SK-N-SH (cell line): Measurements from ENCODE around the gene SLC37A1. TPM values are rescaled to one million over a fixed set of nuclear protein-coding genes. Genes with fewer than 3 reads are reported as not detected.

Experiments used
- CTCF ChIA-PET: fragments of 300-600, 350-600 bp; formaldehyde crosslinking; extraction: SDS; loops from one replicate; lab custom pipeline; 2021; lab: Yijun Ruan, JAX
- POLR2A ChIA-PET: fragments of 350-600 bp; sonication (Branson Sonifier 250); formaldehyde crosslinking; extraction: SDS; loops from one replicate; lab custom pipeline; 2020; ENCODE audit warnings: antibody characterized with exemption, inconsistent platforms; lab: Yijun Ruan, JAX
- DNase-seq: peaks from one replicate; pipeline ENCODE4 v3.0.0; 2012
- H2AFZ ChIP-seq: fragments of 200-600 bp; sonication (generic); 2 replicates; pipeline ENCODE4 v1.8.1; 2016; ENCODE audit warnings: antibody characterized with exemption, mild to moderate bottlenecking, low read depth
- H3F3A ChIP-seq: fragments of 200-600 bp; sonication (generic); replicated peaks from 2 replicates; pipeline ENCODE3; 2016; ENCODE audit warnings: antibody characterized with exemption, mild to moderate bottlenecking; ENCODE audit not compliant: insufficient read depth
- H3K27ac ChIP-seq, 2 experiments: fragments of 200-500 bp in 1 of 2; fragments of 200-600 bp in 1 of 2; sonication (Bioruptor generic) in 1 of 2; sonication (generic), shearing (Covaris generic) in 1 of 2; 2 replicates each; pipeline versions ENCODE4 v1.5.1 to v1.6.1; 2014 to 2016; ENCODE audit warnings: low read depth in 2 of 2, inconsistent platforms in 1 of 2, low read length in 1 of 2, mild to moderate bottlenecking in 1 of 2, mixed read lengths in 1 of 2
- H3K27me3 ChIP-seq: fragments of 200-600 bp; sonication (generic), shearing (Covaris generic); 2 replicates; pipeline ENCODE4 v1.6.1; 2016; ENCODE audit warnings: mixed run types; ENCODE audit not compliant: insufficient read depth
- H3K36me3 ChIP-seq, 2 experiments: fragments of 200-500 bp in 1 of 2; fragments of 200-600 bp in 1 of 2; sonication (Bioruptor generic) in 1 of 2; sonication (generic) in 1 of 2; replicated peaks in 1 of 2; 2 replicates each; pipeline versions ENCODE3 to v1.5.1; 2014 to 2016; ENCODE audit warnings: low read length in 1 of 2, mild to moderate bottlenecking in 1 of 2; ENCODE audit not compliant: insufficient read depth in 2 of 2, control insufficient read depth in 1 of 2
- H3K4me1 ChIP-seq, 2 experiments: fragments of 200-500 bp in 1 of 2; fragments of 200-600 bp in 1 of 2; sonication (Bioruptor generic) in 1 of 2; sonication (generic), shearing (Covaris generic) in 1 of 2; 2 replicates each; pipeline versions ENCODE4 v1.5.1 to v1.6.1; 2014 to 2016; ENCODE audit warnings: low read depth in 1 of 2, low read length in 1 of 2, mixed run types in 1 of 2; ENCODE audit not compliant: insufficient read depth in 2 of 2, control insufficient read depth in 1 of 2
- H3K4me2 ChIP-seq: fragments of 200-600 bp; sonication (generic), shearing (Covaris generic); 2 replicates; pipeline ENCODE4 v1.6.1; 2017; ENCODE audit warnings: mixed run types
- H3K4me3 ChIP-seq, 2 experiments: fragments of 200-500 bp in 1 of 2; fragments of 200-600 bp in 1 of 2; sonication (Bioruptor generic) in 1 of 2; sonication (generic), shearing (Covaris generic) in 1 of 2; 2 replicates each; pipeline versions ENCODE4 v1.5.1 to v1.8.1; 2014 to 2016; ENCODE audit warnings: low read depth in 2 of 2, inconsistent platforms in 1 of 2, low read length in 1 of 2, mild to moderate bottlenecking in 1 of 2, mixed read lengths in 1 of 2, moderate library complexity in 1 of 2
- H3K79me2 ChIP-seq: fragments of 200-600 bp; sonication (generic); 2 replicates; pipeline ENCODE4 v1.8.1; 2017; ENCODE audit warnings: mild to moderate bottlenecking; ENCODE audit not compliant: insufficient read depth
- H3K9ac ChIP-seq: fragments of 200-600 bp; sonication (generic); 2 replicates; pipeline ENCODE4 v1.6.1; 2017; ENCODE audit warnings: mixed run types
- H3K9me2 ChIP-seq: fragments of 200-600 bp; sonication (generic); 2 replicates; pipeline ENCODE4 v1.6.1; 2017; ENCODE audit warnings: mixed run types
- H3K9me3 ChIP-seq: fragments of 200-600 bp; sonication (generic); 2 replicates; pipeline ENCODE4 v1.6.1; 2017; ENCODE audit warnings: mixed run types, mild to moderate bottlenecking, moderate library complexity
- H4K20me1 ChIP-seq: fragments of 200-600 bp; sonication (generic); 2 replicates; pipeline ENCODE4 v1.6.1; 2017; ENCODE audit warnings: mild to moderate bottlenecking, mixed run types; ENCODE audit not compliant: insufficient read depth
- CHD2 ChIP-seq: fragments of 150-350 bp; IDR thresholded peaks from 2 replicates; pipeline ENCODE4 v1.6.1; 2018; ENCODE audit warnings: low read length; ENCODE audit not compliant: partially characterized antibody
- EP300 ChIP-seq, 2 experiments: IDR thresholded peaks; 2 replicates each; pipeline versions ENCODE4 v1.4.0 to v1.6.1; 2012; ENCODE audit warnings: borderline replicate concordance in 1 of 2, low read depth in 1 of 2, low read length in 1 of 2
- FOSL2 ChIP-seq: IDR thresholded peaks from 2 replicates; pipeline ENCODE4 v1.4.0; 2012; ENCODE audit warnings: low read depth, mild to moderate bottlenecking, moderate library complexity, borderline replicate concordance
- MXI1 ChIP-seq: IDR thresholded peaks from 2 replicates; pipeline ENCODE4 v1.6.1; 2012; ENCODE audit warnings: mild to moderate bottlenecking, low read depth, low read length, improper control_type of control experiment
- RFX5 ChIP-seq: IDR thresholded peaks from 2 replicates; pipeline ENCODE4 v1.6.1; 2012; ENCODE audit warnings: mild to moderate bottlenecking, improper control_type of control experiment, low read length
- SIN3A ChIP-seq: IDR thresholded peaks from 2 replicates; pipeline ENCODE4 v1.6.1; 2012; ENCODE audit warnings: low read depth, mild to moderate bottlenecking, low read length, moderate library complexity, borderline replicate concordance
- TAF1 ChIP-seq: IDR thresholded peaks from 2 replicates; pipeline ENCODE4 v1.6.1; 2012; ENCODE audit warnings: low read depth, mild to moderate bottlenecking, low read length, moderate library complexity, borderline replicate concordance
- TEAD4 ChIP-seq: IDR thresholded peaks from 2 replicates; pipeline ENCODE4 v1.4.0; 2012; ENCODE audit warnings: mild to moderate bottlenecking, borderline replicate concordance; ENCODE audit not compliant: insufficient read depth
- USF1 ChIP-seq: IDR thresholded peaks from 2 replicates; pipeline ENCODE4 v1.4.0; 2012; ENCODE audit warnings: low read depth, borderline replicate concordance
- YY1 ChIP-seq: IDR thresholded peaks from 2 replicates; pipeline ENCODE4 v1.4.0; 2012; ENCODE audit warnings: low read depth, mild to moderate bottlenecking
- ZBTB33 ChIP-seq: IDR thresholded peaks from 2 replicates; pipeline ENCODE4 v1.4.0; 2012; ENCODE audit warnings: low read depth, borderline replicate concordance
- WGBS: methylation state at CpG from one replicate; pipeline ENCODE4 v1.1.6; 2017; ENCODE audit warnings: low lambda C conversion rate; 5-methylcytosine and 5-hydroxymethylcytosine counted together
- polyA plus RNA-seq, 3 experiments: library from polyadenylated mRNA; depleted of rRNA; stranded (reverse); fragments of >200 nt; gene quantifications; 2 replicates each; pipeline ENCODE4 v1.2.3, GENCODE V29; 2012
- TF ChIP-seq, protein P1 (sequence below): fragments of 150-350 bp; IDR thresholded peaks from 2 replicates; pipeline ENCODE4 v1.6.1; 2017; ENCODE audit warnings: antibody characterized with exemption, low read length, low read depth, borderline replicate concordance

SLC37A1 gene
- polyA plus RNA-seq, 1 of the 3 experiments (the other 2 are of a cell fraction) = 2.8 TPM

- TF ChIP-seq SIN3A (no peak), RFX5 (no peak)
- TF ChIP-seq, all 33 proteins: peak for 0
These were observed 53.0 kb downstream of the SLC37A1 start (continued) for GRCh38 chr21:42566524-42567213.

DNA sequence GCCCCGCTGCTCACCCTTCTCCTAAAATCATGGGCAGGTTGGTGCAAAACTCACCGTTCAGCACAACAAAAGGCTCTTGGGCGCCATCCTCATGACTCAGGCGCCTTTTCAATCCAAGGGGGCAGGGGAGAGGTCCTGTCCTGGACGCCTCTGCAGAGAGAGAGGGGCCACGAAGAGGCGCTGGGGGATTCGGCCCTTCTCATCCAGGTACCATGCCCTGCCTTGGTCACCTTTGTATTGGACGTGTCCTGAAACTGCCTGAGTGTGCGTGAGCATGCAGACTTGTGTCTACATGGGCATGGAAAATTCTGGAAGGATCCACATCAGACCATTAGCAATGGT is 53.5 kb downstream of the SLC37A1 start:
- Histone ChIP-seq H3K9me2 (no peaks in the 10 kb centered on the region), H3K36me3 (no peaks in the 10 kb centered on the region), H3K27me3 (no peaks in the 10 kb centered on the region), H3K9ac (no peak overlapping the region), H3F3A (no peaks in the 10 kb centered on the region), H3K9me3 (no peaks in the 10 kb centered on the region)
- POLR2A ChIA-PET = no interaction called here
- TF ChIP-seq ZBTB33 (no peak), CHD2 (no peak), FOSL2 (no peak), EP300 (IDR thresholded peaks at IDR 0.05; ENCODE audit: borderline replicate concordance in 1 of 2, low read depth in 1 of 2, low read length in 1 of 2) (no peak), RFX5 (no peak), YY1 (no peak), TAF1 (no peak), TEAD4 (no peak), MXI1 (no peak), USF1 (no peak)
- TF ChIP-seq, protein P1, sequence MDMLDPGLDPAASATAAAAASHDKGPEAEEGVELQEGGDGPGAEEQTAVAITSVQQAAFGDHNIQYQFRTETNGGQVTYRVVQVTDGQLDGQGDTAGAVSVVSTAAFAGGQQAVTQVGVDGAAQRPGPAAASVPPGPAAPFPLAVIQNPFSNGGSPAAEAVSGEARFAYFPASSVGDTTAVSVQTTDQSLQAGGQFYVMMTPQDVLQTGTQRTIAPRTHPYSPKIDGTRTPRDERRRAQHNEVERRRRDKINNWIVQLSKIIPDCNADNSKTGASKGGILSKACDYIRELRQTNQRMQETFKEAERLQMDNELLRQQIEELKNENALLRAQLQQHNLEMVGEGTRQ = no peak
- TF ChIP-seq, all 33 proteins: peak for 0
- H3K79me2 ChIP-seq = no peaks in the 10 kb centered on the region
- H2AFZ ChIP-seq = no peak overlapping the region
- DNase-seq = no peak
- 73% methylated on average over 3 of the region's 10 CpGs for WGBS
- H3K4me2 ChIP-seq = no peak overlapping the region
- H3K27ac ChIP-seq = no peak overlapping the region
- no peaks in the 10 kb centered on the region for H4K20me1 ChIP-seq
- CTCF ChIA-PET = interaction anchor here (1.1 to 1.4 kb wide), 2 partner anchors 27 to 257 kb away, joined by 3 to 5 read pairs; no protein-coding TSS in a partner anchor
- H3K4me1 ChIP-seq = peaks cover 0 to 6% of the 10 kb centered on the region in 2 experiments; a peak in 1 of 4 replicates
- H3K4me3 ChIP-seq = no peak overlapping the region
